Effector CD8-positive, alpha-beta T cell (primary cell): ENCODE data around the gene CYP24A1.

Source experiments
- DNase-seq: peaks from one replicate; lab custom pipeline; 2025; lab: John Stamatoyannopoulos, UW

CYP24A1 gene

DNA sequence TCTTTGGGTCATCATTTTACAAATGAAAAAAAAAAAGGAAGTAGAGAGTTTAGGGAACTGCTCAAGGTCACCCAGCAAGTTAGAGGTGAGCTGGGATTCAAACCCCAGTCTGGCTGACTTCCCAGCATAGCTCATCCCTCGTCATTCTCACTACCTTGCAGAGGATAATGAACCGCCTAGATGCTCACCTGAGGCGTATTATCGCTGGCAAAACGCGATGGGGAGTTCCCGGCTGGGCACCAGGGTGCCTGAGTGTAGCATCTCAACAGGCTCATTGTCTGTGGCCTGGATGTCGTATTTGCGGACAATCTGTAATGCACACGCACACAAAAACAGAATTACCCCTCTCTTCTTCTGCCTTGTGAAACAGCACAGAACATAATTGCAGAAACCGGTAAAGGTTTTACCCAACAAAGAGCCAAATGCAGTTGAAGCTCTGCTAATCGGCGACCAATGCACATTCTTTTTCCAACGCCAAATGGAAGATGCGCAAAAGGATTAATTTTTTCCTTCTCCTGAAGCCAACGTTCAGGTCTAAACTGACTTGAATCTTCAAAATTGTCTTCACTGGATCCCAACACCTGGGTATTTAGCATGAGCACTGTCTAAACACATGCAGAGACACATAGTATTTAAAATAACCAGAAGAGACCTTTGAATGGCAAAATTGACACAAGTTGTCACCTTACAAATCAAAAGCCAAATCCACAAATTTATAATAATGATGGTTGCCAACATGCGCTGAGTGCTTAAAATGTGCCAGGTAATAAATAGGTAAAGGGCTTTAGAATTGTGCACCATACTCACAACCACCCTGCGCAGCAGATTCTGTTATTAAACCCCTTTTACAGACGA lies 16.6 kb downstream of the CYP24A1 start:
- DNase-seq = no peak

DNA sequence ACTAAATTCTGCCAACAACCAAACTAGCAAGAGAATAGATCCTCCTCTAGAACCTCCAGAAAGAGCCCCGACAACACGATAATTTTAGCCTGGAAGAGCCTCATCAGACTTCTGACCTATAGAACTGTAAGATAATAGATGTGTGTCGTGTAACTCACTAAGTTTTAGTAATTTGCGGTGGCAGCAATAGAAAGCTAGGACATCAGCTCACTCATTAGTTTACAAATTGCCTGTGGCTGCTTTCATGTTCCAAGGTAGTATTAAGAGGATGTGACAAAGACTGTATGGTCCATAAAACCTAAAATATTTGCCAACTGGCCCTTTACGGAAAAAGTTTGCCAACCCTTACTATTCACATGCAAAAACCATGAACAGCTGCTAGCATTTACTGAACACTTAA lies 17.3 kb downstream of the CYP24A1 start:
- no peak for DNase-seq

- no peak for DNase-seq
These were observed 18.0 kb downstream of the CYP24A1 start for GRCh38 chr20:54155736-54156317.

GRCh38 chr20:54154439-54154838 lies 19.3 kb downstream of the CYP24A1 start:
- no peak for DNase-seq

GRCh38 chr20:54153847-54154246 lies 19.9 kb downstream of the CYP24A1 start:
- no peak for DNase-seq

GRCh38 chr20:54153041-54153327 lies 20.8 kb downstream of the CYP24A1 start:
- DNase-seq = no peak

- DNase-seq = no peak
These were observed 21.4 kb downstream of the CYP24A1 start for GRCh38 chr20:54152227-54153040.

DNA sequence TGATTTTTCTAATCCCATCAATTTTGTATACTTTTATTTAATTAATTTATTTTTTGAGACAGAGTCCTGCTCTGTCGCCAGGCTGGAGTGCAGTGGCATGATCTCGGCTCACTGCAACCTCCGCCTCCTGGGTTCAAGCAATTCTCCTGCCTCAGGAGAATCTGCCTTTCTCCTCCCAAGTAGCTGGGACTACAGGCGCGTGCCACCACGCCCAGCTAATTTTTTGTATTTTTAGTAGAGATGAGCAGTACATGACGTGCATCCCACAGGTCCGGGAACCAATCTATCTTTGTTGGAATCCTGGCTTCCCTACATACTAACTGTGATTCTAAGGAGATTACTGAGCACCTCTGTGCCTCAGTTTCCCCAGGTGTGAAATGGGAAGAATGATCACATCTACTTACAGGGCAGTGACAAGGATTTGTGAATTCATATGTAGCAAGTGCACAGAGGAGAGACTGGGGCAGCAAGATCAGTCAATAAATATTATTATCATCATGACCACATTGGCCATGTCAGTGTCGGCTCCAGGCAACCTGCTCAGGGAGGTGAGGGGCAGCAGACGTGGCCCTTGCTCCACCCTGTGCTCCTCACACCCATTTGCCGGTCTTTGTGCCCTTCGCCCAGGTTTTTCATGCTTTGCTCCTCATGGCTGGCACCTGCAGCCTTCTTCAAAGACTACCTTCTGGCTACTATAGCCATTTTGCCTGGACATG lies 22.1 kb downstream of the CYP24A1 start:
- no peak for DNase-seq

DNA sequence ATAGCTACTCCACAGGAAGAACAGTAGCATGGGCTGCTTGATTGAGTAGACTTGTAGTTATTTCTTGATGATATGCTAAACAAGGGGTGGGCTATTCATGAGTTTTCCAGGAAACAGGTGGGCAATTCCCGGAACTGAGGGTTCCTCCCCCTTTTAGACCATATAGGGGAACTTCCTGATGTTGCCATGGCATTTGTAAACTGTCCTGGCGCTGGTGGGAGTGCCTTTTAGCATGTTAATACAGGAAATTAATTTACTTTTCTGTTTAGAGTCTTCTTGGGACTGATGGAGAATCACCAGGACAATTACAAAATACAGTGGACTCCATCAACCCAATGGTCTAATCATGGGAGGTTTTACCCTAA lies 22.7 kb downstream of the CYP24A1 start:
- no peak for DNase-seq

GRCh38 chr20:54149765-54150264 lies 24.0 kb downstream of the CYP24A1 start:
- no peak for DNase-seq

GRCh38 chr20:54148947-54149764 lies 24.6 kb downstream of the CYP24A1 start:
- no peak for DNase-seq

GRCh38 chr20:54146672-54147071 lies 27.1 kb downstream of the CYP24A1 start:
- DNase-seq = no peak

- no peak for DNase-seq
These were observed 28.9 kb downstream of the CYP24A1 start for GRCh38 chr20:54144847-54145414.

GRCh38 chr20:54140927-54141566 lies 32.7 kb downstream of the CYP24A1 start:
- no peak for DNase-seq

DNA sequence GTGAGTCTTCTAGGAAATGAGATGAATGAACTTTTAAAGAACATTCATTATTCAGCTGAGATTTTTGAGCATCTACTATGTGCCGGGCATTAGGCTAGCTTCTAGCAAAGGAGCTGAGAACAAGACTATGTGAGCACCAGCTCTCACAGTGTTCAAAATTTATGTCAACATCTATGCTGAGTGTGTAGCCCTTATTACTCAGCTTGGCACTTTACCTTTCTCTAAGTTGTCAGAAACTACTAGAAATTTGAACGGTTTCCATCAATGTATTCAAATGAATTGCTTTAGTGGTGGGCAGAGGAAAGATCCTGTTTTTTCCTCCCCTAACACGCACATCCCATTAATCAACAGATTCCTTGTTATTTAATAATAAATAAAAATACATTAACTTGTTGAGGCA lies 33.3 kb downstream of the CYP24A1 start:
- no peak for DNase-seq

GRCh38 chr20:54140067-54140466 lies 33.7 kb downstream of the CYP24A1 start:
- no peak for DNase-seq

DNA sequence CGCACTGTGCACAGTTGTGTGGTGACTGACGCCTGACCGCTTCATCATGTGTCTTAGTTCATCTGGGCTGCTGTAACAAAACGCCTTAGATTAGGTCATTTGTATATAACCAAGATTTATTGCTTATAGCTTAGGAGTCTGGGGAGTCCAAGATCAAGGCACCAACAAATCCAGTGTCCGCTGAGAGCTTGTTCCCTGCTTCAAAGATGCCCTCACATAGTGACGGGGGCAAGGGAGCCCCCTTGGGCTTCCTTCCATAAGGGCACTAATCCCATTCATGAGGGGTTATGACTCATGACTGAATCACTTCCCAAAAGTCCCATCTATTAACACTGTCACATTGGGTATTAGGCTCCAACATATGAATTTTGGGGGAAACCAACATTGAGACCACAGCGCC lies 34.6 kb downstream of the CYP24A1 start:
- no peak for DNase-seq

DNA sequence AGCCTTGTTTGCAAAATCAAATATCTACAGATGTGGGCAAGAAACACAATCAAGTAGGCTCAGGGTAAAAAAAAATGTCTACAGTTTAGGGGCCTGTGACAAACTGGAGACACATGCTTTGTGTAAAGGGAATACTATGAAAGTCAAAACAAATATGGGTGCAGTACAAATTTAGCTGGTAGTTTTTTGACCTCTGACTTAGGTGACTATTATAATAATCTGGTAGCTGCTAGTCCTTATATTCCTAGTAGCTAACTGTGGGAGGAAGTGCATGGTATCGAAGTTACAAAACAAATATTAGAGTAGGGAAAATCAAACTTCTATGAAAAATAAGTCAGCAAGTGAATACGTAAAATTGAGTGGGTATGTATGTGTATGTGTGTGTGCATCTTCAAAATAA lies 35.4 kb downstream of the CYP24A1 start:
- DNase-seq = no peak

DNA sequence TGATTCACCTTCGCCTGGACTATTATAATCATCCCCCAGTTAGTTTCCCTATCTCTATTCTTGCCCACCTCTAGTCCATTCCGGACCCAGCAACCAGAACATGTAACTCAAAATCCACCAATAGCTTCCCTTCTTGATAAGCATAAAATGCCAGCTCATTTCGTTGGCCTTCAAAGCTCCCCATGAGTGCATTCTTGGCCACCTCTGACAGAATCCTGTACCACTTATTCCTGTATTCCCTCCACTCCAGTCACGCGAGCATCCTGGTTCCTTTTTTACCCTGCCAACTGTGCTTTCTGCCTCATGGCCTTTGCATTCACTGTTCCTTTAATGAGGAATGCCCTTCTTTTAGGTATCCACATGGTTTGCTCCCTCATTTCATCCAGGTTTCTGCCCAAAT lies 36.7 kb downstream of the CYP24A1 start:
- DNase-seq = no peak

DNA sequence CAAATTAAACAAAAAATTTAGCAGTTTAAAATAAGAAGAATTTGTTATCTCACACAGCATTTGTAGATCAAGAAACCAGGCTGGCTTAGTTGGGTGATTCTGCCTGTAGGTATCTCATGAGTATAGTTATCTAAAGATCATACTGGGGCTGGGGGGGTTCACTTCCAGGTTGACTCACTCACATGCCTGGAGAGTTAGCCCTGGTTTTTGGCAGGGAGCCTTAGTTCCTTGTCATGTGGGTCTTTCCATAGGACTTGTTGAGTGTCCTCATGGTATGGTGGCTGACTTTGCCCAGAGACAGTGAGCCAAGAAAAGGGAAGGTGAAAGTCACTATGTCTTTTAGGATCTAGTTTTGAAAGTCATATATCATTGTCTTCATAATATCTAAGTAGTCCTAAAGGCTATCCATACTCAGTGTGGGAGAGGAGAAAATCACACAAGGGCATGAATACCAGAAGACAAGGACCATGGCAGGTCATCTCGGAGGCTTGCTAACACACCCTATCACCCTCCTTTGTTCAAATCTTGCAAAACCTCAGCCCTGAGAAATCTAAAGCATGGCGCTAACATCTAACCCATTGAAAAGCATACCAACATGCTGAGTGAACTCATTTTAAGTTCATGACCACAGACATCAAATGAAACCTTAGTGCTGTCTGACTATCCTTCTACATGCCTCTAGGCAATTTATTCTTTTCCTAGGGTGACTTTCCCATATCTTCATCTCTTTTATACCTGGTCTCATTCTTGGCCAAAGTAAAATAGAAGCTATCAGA lies 39.2 kb downstream of the CYP24A1 start:
- DNase-seq = no peak
